NCI-H774 (cell line): ENCODE results near the gene CCDC182.

ENCODE experiments used
- DNase-seq: peaks from one replicate; lab custom pipeline; 2025; lab: John Stamatoyannopoulos, UW

Gene CCDC182

DNA sequence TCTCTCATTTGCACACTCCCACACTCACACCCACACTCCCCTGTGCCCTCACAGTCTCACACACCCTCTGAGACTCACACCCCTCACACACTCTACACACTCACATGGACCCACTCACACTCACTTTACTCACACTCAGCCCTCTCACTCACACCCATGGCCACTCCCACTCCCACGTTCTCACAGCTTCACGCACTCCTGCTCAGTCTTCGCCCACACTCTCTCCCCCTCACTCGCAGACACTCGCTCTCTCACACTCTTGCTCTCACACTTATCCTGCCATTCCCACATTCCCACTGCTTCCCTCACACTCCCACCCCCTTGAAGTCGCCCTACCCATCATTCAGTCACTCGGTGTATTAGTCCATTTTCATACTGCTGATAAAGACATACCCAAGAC, 47.9 kb downstream of the CCDC182 start:
- no peak for DNase-seq

DNA sequence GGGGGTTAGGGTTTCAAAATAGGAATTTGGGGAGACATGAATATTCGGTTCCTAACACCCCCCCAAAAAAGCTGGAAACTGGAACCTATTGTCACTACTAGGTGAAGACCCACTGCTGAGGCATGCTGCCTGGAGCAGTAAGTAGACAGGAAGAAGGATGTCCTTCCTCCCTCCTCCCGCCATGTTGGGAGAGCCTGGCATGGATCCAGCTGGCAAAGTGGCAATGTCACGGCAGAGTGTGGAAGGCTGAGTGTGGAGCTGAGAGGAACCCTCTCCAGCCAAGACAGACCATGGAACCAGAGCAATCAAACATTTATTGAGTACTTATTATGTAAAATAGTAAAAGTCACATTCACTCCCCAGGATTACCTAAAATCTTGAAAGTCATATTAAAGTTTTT, 49.0 kb downstream of the CCDC182 start:
- DNase-seq, result no peak
